HEK293 (cell line): ENCODE data around the gene RBFOX1.

Source experiments
- CTCF ChIA-PET: fragments of 350-600 bp; formaldehyde crosslinking; extraction: SDS; loops from one replicate; lab custom pipeline; 2021; ENCODE audit warnings: antibody characterized with exemption; lab: Yijun Ruan, JAX
- POLR2A ChIA-PET: fragments of 300-600 bp; formaldehyde crosslinking; extraction: SDS; loops from one replicate; lab custom pipeline; 2020; ENCODE audit warnings: antibody characterized with exemption, inconsistent platforms; lab: Yijun Ruan, JAX
- H3K27ac ChIP-seq: fragments of 200-500 bp; sonication (Bioruptor generic); 2 replicates; pipeline ENCODE4 v1.5.1; 2014; ENCODE audit warnings: low read depth, low read length, control low read depth, inconsistent platforms; ENCODE audit errors: extremely low read depth
- H3K36me3 ChIP-seq, 2 experiments: fragments of 200-500 bp in 1 of 2; sonication (Bioruptor generic) in 1 of 2; 1 replicate in 1 of 2; 2 replicates in 1 of 2; pipeline ENCODE4 v1.5.1; 2014 to 2017; ENCODE audit warnings: inconsistent platforms in 2 of 2, low read length in 2 of 2; ENCODE audit not compliant: control insufficient read depth in 2 of 2, insufficient read depth in 1 of 2
- H3K4me1 ChIP-seq: fragments of 200-500 bp; sonication (Bioruptor generic); 2 replicates; pipeline ENCODE4 v1.5.1; 2014; ENCODE audit warnings: mild to moderate bottlenecking, low read length, inconsistent platforms; ENCODE audit not compliant: control insufficient read depth, insufficient read depth
- H3K4me3 ChIP-seq: 2 replicates; pipeline ENCODE4 v1.5.1; 2011; ENCODE audit warnings: low read depth, mild to moderate bottlenecking, control low read depth, low read length, moderate library complexity
- H3K9me3 ChIP-seq: fragments of 200-500 bp; sonication (Bioruptor generic); 2 replicates; pipeline ENCODE4 v1.5.1; 2014; ENCODE audit warnings: low read depth, low read length, inconsistent platforms; ENCODE audit not compliant: control insufficient read depth, insufficient read depth
- GFI1B ChIP-seq: fragments of 450-650 bp; formaldehyde crosslinking; IDR thresholded peaks from 2 replicates; pipeline ENCODE4 v1.5.1; 2016; ENCODE audit warnings: missing biosample characterization, missing genetic modification characterization
- PRDM1 ChIP-seq: fragments of 450-650 bp; formaldehyde crosslinking; IDR thresholded peaks from 2 replicates; pipeline ENCODE4; 2016; ENCODE audit warnings: missing biosample characterization, missing genetic modification characterization
- ZBTB48 ChIP-seq: fragments of 450-650 bp; formaldehyde crosslinking; IDR thresholded peaks from 2 replicates; pipeline ENCODE4 v1.5.1; 2016; ENCODE audit warnings: missing biosample characterization, missing genetic modification characterization
- ZBTB6 ChIP-seq: fragments of 450-650 bp; formaldehyde crosslinking; IDR thresholded peaks from 2 replicates; pipeline ENCODE4 v1.5.1; 2017; ENCODE audit warnings: missing biosample characterization, missing genetic modification characterization
- ZFP3 ChIP-seq: fragments of 450-650 bp; formaldehyde crosslinking; IDR thresholded peaks from 2 replicates; pipeline ENCODE4 v1.5.1; 2016; ENCODE audit warnings: low read depth, missing biosample characterization, missing genetic modification characterization
- ZFP41 ChIP-seq: fragments of 450-650 bp; formaldehyde crosslinking; IDR thresholded peaks from 2 replicates; pipeline ENCODE4 v1.5.1; 2016; ENCODE audit warnings: missing biosample characterization, missing genetic modification characterization, borderline replicate concordance
- ZNF132 ChIP-seq: fragments of 450-650 bp; formaldehyde crosslinking; IDR thresholded peaks from 2 replicates; pipeline ENCODE4 v1.5.1; 2017; ENCODE audit warnings: missing biosample characterization, missing genetic modification characterization, borderline replicate concordance
- ZNF140 ChIP-seq: fragments of 450-650 bp; formaldehyde crosslinking; IDR thresholded peaks from 2 replicates; pipeline ENCODE4 v1.5.1; 2016; ENCODE audit warnings: missing biosample characterization, missing genetic modification characterization
- ZNF148 ChIP-seq: fragments of 450-650 bp; formaldehyde crosslinking; IDR thresholded peaks from 2 replicates; pipeline ENCODE4 v1.5.0; 2017; ENCODE audit warnings: missing biosample characterization, missing genetic modification characterization, borderline replicate concordance
- ZNF311 ChIP-seq: fragments of 450-650 bp; formaldehyde crosslinking; IDR thresholded peaks from 2 replicates; pipeline ENCODE4 v1.5.1; 2017; ENCODE audit warnings: missing biosample characterization, missing genetic modification characterization, borderline replicate concordance
- ZNF510 ChIP-seq: fragments of 450-650 bp; formaldehyde crosslinking; IDR thresholded peaks from 2 replicates; pipeline ENCODE4 v1.5.1; 2018; ENCODE audit warnings: mild to moderate bottlenecking, missing genetic modification characterization, missing biosample characterization; ENCODE audit not compliant: insufficient replicate concordance
- ZNF518A ChIP-seq: fragments of 450-650 bp; formaldehyde crosslinking; conservative IDR thresholded peaks from 2 replicates; pipeline ENCODE4 v1.5.1; 2016; ENCODE audit warnings: low read depth, missing biosample characterization, missing genetic modification characterization
- ZNF571 ChIP-seq: fragments of 450-650 bp; formaldehyde crosslinking; IDR thresholded peaks from 2 replicates; pipeline ENCODE4 v1.5.0; 2017; ENCODE audit warnings: missing biosample characterization, missing genetic modification characterization
- ZNF768 ChIP-seq: fragments of 450-650 bp; formaldehyde crosslinking; IDR thresholded peaks from 2 replicates; pipeline ENCODE4 v1.5.1; 2018; ENCODE audit warnings: missing biosample characterization, mild to moderate bottlenecking, missing genetic modification characterization
- ZNF792 ChIP-seq: fragments of 450-650 bp; formaldehyde crosslinking; IDR thresholded peaks from 2 replicates; pipeline ENCODE4 v1.5.1; 2016; ENCODE audit warnings: missing biosample characterization, missing genetic modification characterization
- ZSCAN4 ChIP-seq: fragments of 450-650 bp; formaldehyde crosslinking; IDR thresholded peaks from 2 replicates; pipeline ENCODE4 v1.5.1; 2017; ENCODE audit warnings: missing biosample characterization, missing genetic modification characterization
- TF ChIP-seq, protein P1 (sequence below): fragments of 450-650 bp; formaldehyde crosslinking; optimal IDR thresholded peaks from 2 replicates; pipeline ENCODE3; 2016; ENCODE audit warnings: missing biosample characterization, mild to moderate bottlenecking, missing genetic modification characterization
- TF ChIP-seq, protein P2 (sequence below): fragments of 450-650 bp; formaldehyde crosslinking; IDR thresholded peaks from 2 replicates; pipeline ENCODE4 v1.5.1; 2016; ENCODE audit warnings: missing biosample characterization, missing genetic modification characterization

The RBFOX1 gene

GRCh38 chr16:7497691-7498090 is 165.0 kb downstream of the RBFOX1 start:
- H3K27ac ChIP-seq = no peak overlapping the region
- H3K9me3 ChIP-seq = no peaks in the 10 kb centered on the region
- POLR2A ChIA-PET = no interaction called here
- TF ChIP-seq ZNF571 (tag by site-specific recombination) (no peak), ZBTB6 (no peak), ZNF518A (tag by site-specific recombination) (no peak), ZNF311 (tag by site-specific recombination) (no peak), ZNF510 (tag by site-specific recombination) (no peak), GFI1B (tag by site-specific recombination) (no peak), ZBTB48 (no peak), ZNF768 (tag by site-specific recombination) (no peak), ZFP41 (no peak), PRDM1 (tag by site-specific recombination) (no peak), ZSCAN4 (tag by site-specific recombination) (no peak), ZNF132 (tag by site-specific recombination) (no peak), ZNF792 (tag by site-specific recombination) (no peak), ZNF148 (tag by site-specific recombination) (no peak), ZFP3 (tag by site-specific recombination) (no peak), ZNF140 (tag by site-specific recombination) (no peak)
- TF ChIP-seq, protein P1, sequence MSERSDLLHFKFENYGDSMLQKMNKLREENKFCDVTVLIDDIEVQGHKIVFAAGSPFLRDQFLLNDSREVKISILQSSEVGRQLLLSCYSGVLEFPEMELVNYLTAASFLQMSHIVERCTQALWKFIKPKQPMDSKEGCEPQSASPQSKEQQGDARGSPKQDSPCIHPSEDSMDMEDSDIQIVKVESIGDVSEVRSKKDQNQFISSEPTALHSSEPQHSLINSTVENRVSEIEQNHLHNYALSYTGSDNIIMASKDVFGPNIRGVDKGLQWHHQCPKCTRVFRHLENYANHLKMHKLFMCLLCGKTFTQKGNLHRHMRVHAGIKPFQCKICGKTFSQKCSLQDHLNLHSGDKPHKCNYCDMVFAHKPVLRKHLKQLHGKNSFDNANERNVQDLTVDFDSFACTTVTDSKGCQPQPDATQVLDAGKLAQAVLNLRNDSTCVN (tag by site-specific recombination) = no peak
- TF ChIP-seq, protein P2, sequence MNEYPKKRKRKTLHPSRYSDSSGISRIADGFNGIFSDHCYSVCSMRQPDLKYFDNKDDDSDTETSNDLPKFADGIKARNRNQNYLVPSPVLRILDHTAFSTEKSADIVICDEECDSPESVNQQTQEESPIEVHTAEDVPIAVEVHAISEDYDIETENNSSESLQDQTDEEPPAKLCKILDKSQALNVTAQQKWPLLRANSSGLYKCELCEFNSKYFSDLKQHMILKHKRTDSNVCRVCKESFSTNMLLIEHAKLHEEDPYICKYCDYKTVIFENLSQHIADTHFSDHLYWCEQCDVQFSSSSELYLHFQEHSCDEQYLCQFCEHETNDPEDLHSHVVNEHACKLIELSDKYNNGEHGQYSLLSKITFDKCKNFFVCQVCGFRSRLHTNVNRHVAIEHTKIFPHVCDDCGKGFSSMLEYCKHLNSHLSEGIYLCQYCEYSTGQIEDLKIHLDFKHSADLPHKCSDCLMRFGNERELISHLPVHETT (tag by site-specific recombination) = no peak
- CTCF ChIA-PET = no interaction called here
- no peaks in the 10 kb centered on the region for H3K36me3 ChIP-seq
- H3K4me3 ChIP-seq = no peak overlapping the region
- H3K4me1 ChIP-seq = no peaks in the 10 kb centered on the region
